OCI-LY3 (cell line): ENCODE measurements around the gene OTOGL.

Experiments used
- EZH2phosphoT487 ChIP-seq: fragments of 200-600 bp; shearing (Covaris generic); IDR thresholded peaks from 2 replicates; pipeline ENCODE4 v1.6.1; 2018; ENCODE audit warnings: antibody characterized with exemption, mixed run types, low read depth
- TF ChIP-seq, protein P1 (sequence below): fragments of 200-600, 300-600 bp; sonication (generic); IDR thresholded peaks from 2 replicates; pipeline ENCODE4 v1.5.1; 2014; ENCODE audit warnings: antibody characterized with exemption, low read length, low read depth

DNA sequence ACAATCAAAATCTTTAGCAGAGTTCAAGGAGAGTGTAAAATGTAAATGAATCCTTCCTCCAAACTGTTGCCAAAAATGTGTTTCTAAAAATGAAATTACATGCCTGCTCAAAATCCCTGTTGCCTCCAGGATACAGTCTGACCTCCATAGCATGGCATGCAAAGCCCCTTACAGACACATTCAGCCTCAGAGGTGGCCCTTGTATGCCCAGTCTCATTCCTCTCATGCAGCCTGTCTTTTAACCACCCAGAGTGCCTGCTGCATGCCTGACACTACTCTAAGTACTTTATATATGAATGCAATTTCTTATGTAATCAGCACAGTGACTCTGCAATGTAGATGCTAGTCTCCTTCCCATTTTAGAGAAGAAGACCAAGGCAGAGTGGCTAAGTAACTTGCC, 320.3 kb downstream of the OTOGL start:
- TF ChIP-seq, protein P1, sequence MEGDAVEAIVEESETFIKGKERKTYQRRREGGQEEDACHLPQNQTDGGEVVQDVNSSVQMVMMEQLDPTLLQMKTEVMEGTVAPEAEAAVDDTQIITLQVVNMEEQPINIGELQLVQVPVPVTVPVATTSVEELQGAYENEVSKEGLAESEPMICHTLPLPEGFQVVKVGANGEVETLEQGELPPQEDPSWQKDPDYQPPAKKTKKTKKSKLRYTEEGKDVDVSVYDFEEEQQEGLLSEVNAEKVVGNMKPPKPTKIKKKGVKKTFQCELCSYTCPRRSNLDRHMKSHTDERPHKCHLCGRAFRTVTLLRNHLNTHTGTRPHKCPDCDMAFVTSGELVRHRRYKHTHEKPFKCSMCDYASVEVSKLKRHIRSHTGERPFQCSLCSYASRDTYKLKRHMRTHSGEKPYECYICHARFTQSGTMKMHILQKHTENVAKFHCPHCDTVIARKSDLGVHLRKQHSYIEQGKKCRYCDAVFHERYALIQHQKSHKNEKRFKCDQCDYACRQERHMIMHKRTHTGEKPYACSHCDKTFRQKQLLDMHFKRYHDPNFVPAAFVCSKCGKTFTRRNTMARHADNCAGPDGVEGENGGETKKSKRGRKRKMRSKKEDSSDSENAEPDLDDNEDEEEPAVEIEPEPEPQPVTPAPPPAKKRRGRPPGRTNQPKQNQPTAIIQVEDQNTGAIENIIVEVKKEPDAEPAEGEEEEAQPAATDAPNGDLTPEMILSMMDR = no peak
- no peak for TF ChIP-seq EZH2phosphoT487
